GM12891 (cell line): ENCODE results near the gene MAZ.

Experiments used
- PAX5 ChIP-seq: IDR thresholded peaks from 2 replicates; pipeline ENCODE4 v1.6.1; 2011; ENCODE audit warnings: low read length, moderate library complexity, mild to moderate bottlenecking; ENCODE audit not compliant: insufficient read depth, severe bottlenecking
- POLR2A ChIP-seq: IDR thresholded peaks from 2 replicates; pipeline ENCODE4 v1.6.1; 2011; ENCODE audit warnings: low read depth, low read length, control low read depth
- POLR2AphosphoS5 ChIP-seq: IDR thresholded peaks from 2 replicates; pipeline ENCODE4 v1.6.1; 2011; ENCODE audit warnings: low read depth, low read length, control low read depth
- POU2F2 ChIP-seq: IDR thresholded peaks from 2 replicates; pipeline ENCODE4 v1.6.1; 2011; ENCODE audit warnings: low read depth, mild to moderate bottlenecking, control low read depth, low read length, moderate library complexity
- SPI1 ChIP-seq: IDR thresholded peaks from 2 replicates; pipeline ENCODE4 v1.6.1; 2011; ENCODE audit warnings: low read depth, low read length, control low read depth
- TAF1 ChIP-seq: IDR thresholded peaks from 2 replicates; pipeline ENCODE4 v1.6.1; 2011; ENCODE audit warnings: low read depth, low read length, control low read depth

DNA sequence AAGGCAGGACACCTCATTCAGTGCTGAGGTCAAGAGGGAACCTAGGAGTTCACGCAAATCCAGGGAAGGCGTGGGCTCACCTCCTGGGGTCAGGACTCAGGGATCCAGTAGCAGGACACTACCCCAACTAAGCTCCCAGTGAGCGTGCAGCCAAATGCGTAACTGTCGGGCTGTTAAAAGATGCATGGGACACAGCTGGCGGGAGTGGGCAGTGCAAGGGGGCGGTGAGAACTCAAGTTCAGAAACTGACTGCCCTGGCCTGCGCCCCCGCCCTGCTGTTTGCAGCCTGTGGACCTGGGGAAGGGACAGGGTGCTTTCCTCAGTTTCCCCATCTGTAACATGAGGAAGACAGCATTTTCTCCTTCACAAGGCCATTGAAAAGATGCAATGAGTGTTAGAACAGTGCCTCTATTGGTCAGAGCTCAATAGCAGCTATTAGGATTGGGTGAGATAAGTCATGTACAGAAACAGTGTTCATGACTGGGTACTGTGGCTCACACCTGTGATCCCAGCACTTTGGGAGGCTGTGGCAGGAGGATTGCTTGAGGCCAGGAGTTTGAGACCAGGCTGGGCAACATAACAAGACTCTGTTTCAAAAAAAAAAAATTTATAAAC lies 36.5 kb downstream of the MAZ start:
- TF ChIP-seq POLR2A (no peak), POLR2AphosphoS5 (no peak), TAF1 (no peak), SPI1 (no peak), POU2F2 (no peak), PAX5 (no peak)
